IMR-90 (cell line): ENCODE data around the gene ARHGEF7. TPM values are rescaled to one million over a fixed set of nuclear protein-coding genes. Genes with fewer than 3 reads are reported as not detected.

Experiments
- ATAC-seq: fragments of 200-7000 bp; cut with Tn5 transposase; 2 replicates; pipeline ENCODE4 v1.9.1; 2020; ENCODE audit warnings: low read depth, mild to moderate bottlenecking, moderate library complexity
- BruUV-seq: library from RNA; stranded (reverse); fragments of 400-500 nt; replicated peaks from 2 replicates; lab custom pipeline; 2021; lab: Mats Ljungman, UMichigan
- CTCF ChIA-PET: fragments of 300-600 bp; formaldehyde crosslinking; extraction: SDS; loops from one replicate; lab custom pipeline; 2021; ENCODE audit warnings: antibody characterized with exemption; lab: Yijun Ruan, JAX
- POLR2A ChIA-PET: fragments of 300-600 bp; sonication (Branson Sonifier 250); formaldehyde crosslinking; loops from one replicate; lab custom pipeline; 2022; ENCODE audit warnings: antibody characterized with exemption; ENCODE audit not compliant: unreplicated experiment; lab: Charles Lee
- DNase-seq: peaks from one replicate; pipeline ENCODE4 v3.0.0; 2013
- H2AFZ ChIP-seq: replicated peaks from 2 replicates; pipeline ENCODE3; 2013; ENCODE audit warnings: low read length, mild to moderate bottlenecking; ENCODE audit not compliant: poor library complexity
- H2AK5ac ChIP-seq: 2 replicates; pipeline ENCODE4 v1.6.1; 2013; ENCODE audit warnings: low read depth, low read length, inconsistent platforms
- H2AK9ac ChIP-seq: replicated peaks from 2 replicates; pipeline ENCODE3; 2013; ENCODE audit warnings: mild to moderate bottlenecking, low read depth, low read length, moderate library complexity; ENCODE audit not compliant: poor library complexity
- H2BK120ac ChIP-seq: 2 replicates; pipeline ENCODE4 v1.6.1; 2013; ENCODE audit warnings: low read depth, low read length, inconsistent platforms
- H2BK15ac ChIP-seq: 3 replicates; pipeline ENCODE4 v1.6.1; 2013; ENCODE audit warnings: low read depth, low read length, inconsistent platforms
- H2BK20ac ChIP-seq: 2 replicates; pipeline ENCODE4 v1.6.1; 2013; ENCODE audit warnings: low read depth, mild to moderate bottlenecking, inconsistent platforms, low read length, moderate library complexity
- H2BK5ac ChIP-seq: 2 replicates; pipeline ENCODE4 v1.6.1; 2013; ENCODE audit warnings: mild to moderate bottlenecking, low read depth, low read length, inconsistent platforms; ENCODE audit not compliant: poor library complexity, severe bottlenecking
- H3K14ac ChIP-seq: replicated peaks from 2 replicates; pipeline ENCODE4 v1.6.1; 2013; ENCODE audit warnings: low read depth, low read length, inconsistent platforms
- H3K18ac ChIP-seq: 2 replicates; pipeline ENCODE4 v1.6.1; 2013; ENCODE audit warnings: low read depth, low read length, control low read depth
- H3K23ac ChIP-seq: 2 replicates; pipeline ENCODE4 v1.6.1; 2013; ENCODE audit warnings: low read depth, low read length, inconsistent platforms
- H3K27ac ChIP-seq: 2 replicates; pipeline ENCODE4 v1.5.1; 2013; ENCODE audit warnings: mild to moderate bottlenecking, control low read depth, low read length; ENCODE audit not compliant: insufficient read depth
- H3K27me3 ChIP-seq: 2 replicates; pipeline ENCODE4 v1.6.1; 2013; ENCODE audit warnings: low read length; ENCODE audit not compliant: control insufficient read depth, insufficient read depth
- H3K36me3 ChIP-seq: 2 replicates; pipeline ENCODE4 v1.6.1; 2013; ENCODE audit warnings: low read length, mixed read lengths; ENCODE audit not compliant: control insufficient read depth, insufficient read depth
- H3K4ac ChIP-seq: 2 replicates; pipeline ENCODE4 v1.6.1; 2013; ENCODE audit warnings: low read depth, low read length, inconsistent platforms
- H3K4me1 ChIP-seq: 2 replicates; pipeline ENCODE4 v1.6.1; 2013; ENCODE audit warnings: low read length, mixed read lengths; ENCODE audit not compliant: control insufficient read depth, insufficient read depth
- H3K4me2 ChIP-seq: 2 replicates; pipeline ENCODE4 v1.6.1; 2013; ENCODE audit warnings: low read depth, mild to moderate bottlenecking, control low read depth, low read length, moderate library complexity
- H3K4me3 ChIP-seq: 2 replicates; pipeline ENCODE4 v1.5.1; 2013; ENCODE audit warnings: low read depth, mild to moderate bottlenecking, control low read depth, low read length, moderate library complexity; ENCODE audit not compliant: insufficient read depth
- H3K56ac ChIP-seq: 2 replicates; pipeline ENCODE4 v1.6.1; 2013; ENCODE audit warnings: low read length, inconsistent platforms; ENCODE audit not compliant: insufficient read depth; ENCODE audit errors: extremely low read depth
- H3K79me1 ChIP-seq, 2 experiments: 2 replicates each; pipeline ENCODE4 v1.6.1; 2013; ENCODE audit warnings: low read length in 2 of 2, inconsistent platforms in 1 of 2, low read depth in 1 of 2
- H3K9ac ChIP-seq: 2 replicates; pipeline ENCODE4 v1.6.1; 2013; ENCODE audit warnings: low read depth, low read length, control low read depth
- H3K9me1 ChIP-seq: 2 replicates; pipeline ENCODE4 v1.6.1; 2013; ENCODE audit warnings: low read length, inconsistent platforms; ENCODE audit not compliant: insufficient read depth
- H3K9me3 ChIP-seq: 2 replicates; pipeline ENCODE4 v1.6.1; 2013; ENCODE audit warnings: low read length; ENCODE audit not compliant: control insufficient read depth, insufficient read depth
- H4K20me1 ChIP-seq: 2 replicates; pipeline ENCODE4 v1.6.1; 2013; ENCODE audit warnings: low read length, inconsistent platforms; ENCODE audit not compliant: insufficient read depth
- H4K5ac ChIP-seq: 2 replicates; pipeline ENCODE4 v1.6.1; 2013; ENCODE audit warnings: mild to moderate bottlenecking, low read depth, low read length, control low read depth
- H4K8ac ChIP-seq, 2 experiments: 2 replicates each; pipeline ENCODE4 v1.6.1; 2013; ENCODE audit warnings: low read depth in 2 of 2, low read length in 2 of 2, control low read depth in 1 of 2, inconsistent platforms in 1 of 2
- H4K91ac ChIP-seq: 2 replicates; pipeline ENCODE4 v1.6.1; 2013; ENCODE audit warnings: low read depth, low read length, inconsistent platforms; ENCODE audit not compliant: insufficient read depth
- BHLHE40 ChIP-seq: fragments of 150-350 bp; IDR thresholded peaks from 2 replicates; pipeline ENCODE4 v1.6.1; 2016; ENCODE audit warnings: mild to moderate bottlenecking, low read depth, low read length
- MAFK ChIP-seq: IDR thresholded peaks from 2 replicates; pipeline ENCODE4 v1.6.1; 2012; ENCODE audit warnings: low read depth, low read length, improper control_type of control experiment
- MAZ ChIP-seq: IDR thresholded peaks from 2 replicates; pipeline ENCODE4 v1.6.1; 2012; ENCODE audit warnings: low read depth, mild to moderate bottlenecking, low read length, improper control_type of control experiment, moderate library complexity, borderline replicate concordance
- MXI1 ChIP-seq: IDR thresholded peaks from 2 replicates; pipeline ENCODE4 v1.6.1; 2012; ENCODE audit warnings: low read depth, mild to moderate bottlenecking, low read length, moderate library complexity, borderline replicate concordance
- RFX5 ChIP-seq: IDR thresholded peaks from 2 replicates; pipeline ENCODE4 v1.8.0; 2012; ENCODE audit warnings: low read depth, mild to moderate bottlenecking, low read length, moderate library complexity
- SMC3 ChIP-seq: fragments of 150-350 bp; IDR thresholded peaks from 2 replicates; pipeline ENCODE4 v1.6.1; 2016; ENCODE audit warnings: low read depth, mild to moderate bottlenecking, antibody characterized with exemption, low read length, moderate library complexity
- USF2 ChIP-seq: fragments of 150-350 bp; IDR thresholded peaks from 2 replicates; pipeline ENCODE4 v1.6.1; 2017; ENCODE audit warnings: mild to moderate bottlenecking, antibody characterized with exemption, low read length, low read depth
- WGBS, 2 experiments: methylation state at CpG; one replicate each; pipeline versions ENCODE4 v1.1.5 to v1.1.7; 2013; ENCODE audit warnings: missing lambda C conversion rate in 2 of 2; ENCODE audit not compliant: insufficient read length in 1 of 2; ENCODE audit errors: extremely low coverage in 2 of 2; 5-methylcytosine and 5-hydroxymethylcytosine counted together
- dilution Hi-C: fragments of 300-500 bp; cut with HindIII; formaldehyde crosslinking; loops from one replicate; pipeline ENCODE4 v1.14.3; 2018; ENCODE audit warnings: low sequenced_read_pairs; ENCODE audit not compliant: unreplicated experiment
- in situ Hi-C: fragments of 300-500 bp; cut with MboI; formaldehyde crosslinking; loops from 3 replicates; pipeline ENCODE4 v1.14.3; 2019; ENCODE audit warnings: low sequenced_read_pairs, inconsistent platforms, mixed read lengths
- intact Hi-C: fragments of 100-400 bp; cut with micrococcal nuclease; formaldehyde crosslinking; loops from 2 replicates; pipeline ENCODE4 v1.10.0; 2022
- polyA plus RNA-seq, 3 experiments: library from polyadenylated mRNA; depleted of rRNA; stranded (reverse); fragments of >200 nt; gene quantifications; 2 replicates each; pipeline ENCODE4 v1.2.3, GENCODE V29; 2012; ENCODE audit warnings: low replicate concordance in 1 of 3
- total RNA-seq: library from RNA; depleted of rRNA; stranded (reverse); fragments of >200 nt; gene quantifications from 2 replicates; pipeline ENCODE4 v1.2.3, GENCODE V29; 2012

Gene ARHGEF7
- total and polyA plus RNA-seq, 2 of the 4 experiments (the other 2 are of a cell fraction) = 32.9 to 59.0 TPM

- TF ChIP-seq SMC3 = no peak
- no peak for TF ChIP-seq BHLHE40
- no peak for TF ChIP-seq RFX5
- no peak for TF ChIP-seq USF2
Observed at GRCh38 chr13:111241006-111241755, 126.1 kb downstream of the ARHGEF7 start (continued).

DNA sequence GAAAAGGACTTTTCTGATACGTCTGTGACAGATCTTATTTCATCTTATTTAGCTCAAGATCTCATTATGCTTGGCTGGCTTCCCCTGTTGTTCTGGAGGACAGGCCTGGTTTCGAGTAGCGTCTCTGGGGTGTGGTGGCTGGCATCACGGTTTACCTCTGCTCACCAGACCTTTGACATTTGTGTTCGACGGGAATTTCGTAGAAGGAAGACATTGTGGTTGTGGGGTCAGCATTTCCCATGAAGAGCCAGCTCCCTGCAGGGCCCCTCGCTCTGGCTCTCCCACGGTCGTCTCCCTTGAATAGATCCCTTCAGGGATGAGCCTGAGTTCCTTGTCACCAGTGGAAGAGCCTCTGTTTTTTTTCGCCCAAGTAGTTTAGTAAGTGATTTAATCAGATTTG lies 126.8 kb downstream of the ARHGEF7 start:
- Histone ChIP-seq H3K4me1 (no peaks in the 10 kb centered on the region), H3K4me2 (no peak overlapping the region), H3K79me1 (peaks cover 30 to 49% of the 10 kb centered on the region in 2 experiments), H3K18ac (no peak overlapping the region), H3K14ac (no peak overlapping the region), H3K36me3 (peaks cover 28% of the 10 kb centered on the region), H2AK5ac (no peak overlapping the region), H3K23ac (no peak overlapping the region), H2BK5ac (no peak overlapping the region), H4K91ac (no peak overlapping the region), H2BK120ac (no peak overlapping the region), H3K56ac (no peak overlapping the region), H2AFZ (no peak overlapping the region), H3K9me1 (peaks cover 2% of the 10 kb centered on the region; the same call in 1 of the 2 replicates), H4K8ac (no peak overlapping the region), H3K9ac (no peak overlapping the region), H3K27me3 (no peaks in the 10 kb centered on the region), H2BK15ac (no peak overlapping the region), H4K5ac (no peak overlapping the region), H2BK20ac (no peak overlapping the region), H3K9me3 (no peaks in the 10 kb centered on the region), H4K20me1 (peaks cover 3% of the 10 kb centered on the region; the same call in 1 of the 2 replicates), H3K4me3 (no peak overlapping the region), H3K27ac (no peak overlapping the region), H3K4ac (no peak overlapping the region), H2AK9ac (no peak overlapping the region)
- in situ Hi-C loops (no loop called here), dilution Hi-C loops (no loop called here), intact Hi-C loops (no loop called here)
- no TSS peak for BruUV-seq
- POLR2A ChIA-PET = no interaction called here
- no peak for ATAC-seq
- no peak for TF ChIP-seq MAZ
- TF ChIP-seq MXI1 = no peak
- no peak for TF ChIP-seq MAFK
- TF ChIP-seq USF2 = no peak
- TF ChIP-seq SMC3 = no peak
- no peak for DNase-seq
- CTCF ChIA-PET = no interaction called here
- no CpG with 5 or more reads among the region's 11 CpGs for WGBS, 2 experiments
